Smooth muscle cell of the umbilical artery (primary cell): ENCODE measurements around the gene MARCO. TPM values are rescaled to one million over a fixed set of nuclear protein-coding genes. Genes with fewer than 3 reads are reported as not detected.

Source experiments
- total RNA-seq: library from RNA; depleted of rRNA; stranded (reverse); fragments of >200 nt; gene quantifications from 2 replicates; pipeline ENCODE4 v1.2.3, GENCODE V29; 2014

The MARCO gene
- total RNA-seq, result not detected in 2 replicates

DNA sequence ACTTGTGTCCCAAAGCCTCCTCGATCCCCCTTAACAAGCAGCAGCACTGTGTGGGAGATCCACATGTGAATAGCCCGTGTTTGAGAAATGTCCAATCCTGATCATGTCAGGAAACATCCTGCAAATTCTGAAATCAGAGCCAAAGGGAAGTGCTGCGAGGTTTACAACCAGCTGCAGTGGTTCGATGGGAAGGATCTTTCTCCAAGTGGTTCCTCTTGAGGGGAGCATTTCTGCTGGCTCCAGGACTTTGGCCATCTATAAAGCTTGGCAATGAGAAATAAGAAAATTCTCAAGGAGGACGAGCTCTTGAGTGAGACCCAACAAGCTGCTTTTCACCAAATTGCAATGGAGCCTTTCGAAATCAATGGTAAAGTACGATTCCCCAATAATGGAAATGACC, at the start of gene MARCO:
MARCO (plus strand) TSS at position 164 of the 400 bp plus-strand sequence; CDS start at position 271, 107 bp downstream.

Other genes starting within 250 kb of the MARCO start
- 0.18 and 0.30 TPM in 2 replicates for gene EN1, start 94.5 kb upstream of the MARCO start, total RNA-seq
- not detected in 2 replicates for gene C1QL2, start 216.6 kb downstream of the MARCO start, total RNA-seq